Cortex of kidney (tissue), 1 donor: ENCODE results near the gene CNNM2.

Source experiments
- DNase-seq: peaks from one replicate; lab custom pipeline; 2025; lab: John Stamatoyannopoulos, UW

Gene CNNM2

GRCh38 chr10:103077020-103077419 is 158.9 kb downstream of the CNNM2 start:
- no peak for DNase-seq

- DNase-seq = no peak
Measured at GRCh38 chr10:103077491-103078308, 159.6 kb downstream of the CNNM2 start.

- no peak for DNase-seq
Measured at GRCh38 chr10:103078309-103078615, 160.2 kb downstream of the CNNM2 start.

- no peak for DNase-seq
Measured at GRCh38 chr10:103078676-103079075, 160.6 kb downstream of the CNNM2 start.

- no peak for DNase-seq
Measured at GRCh38 chr10:103079100-103079499, 161.0 kb downstream of the CNNM2 start.

GRCh38 chr10:103079946-103080345 is 161.9 kb downstream of the CNNM2 start:
- no peak for DNase-seq

GRCh38 chr10:103080891-103081581 is 162.9 kb downstream of the CNNM2 start:
- DNase-seq = no peak

GRCh38 chr10:103082683-103083082 is 164.6 kb downstream of the CNNM2 start:
- DNase-seq = no peak

- DNase-seq = no peak
Measured at GRCh38 chr10:103083266-103083976, 165.3 kb downstream of the CNNM2 start.

GRCh38 chr10:103083977-103084320 is 165.9 kb downstream of the CNNM2 start:
- no peak for DNase-seq

GRCh38 chr10:103086261-103086660 is 168.2 kb downstream of the CNNM2 start:
- DNase-seq = no peak

GRCh38 chr10:103086799-103087198 is 168.7 kb downstream of the CNNM2 start:
- no peak for DNase-seq

- no peak for DNase-seq
Measured at GRCh38 chr10:103089493-103089892, 171.4 kb downstream of the CNNM2 start.

GRCh38 chr10:103090911-103091310 is 172.8 kb downstream of the CNNM2 start:
- DNase-seq = no peak

GRCh38 chr10:103095005-103095404 is 176.9 kb downstream of the CNNM2 start:
- no peak for DNase-seq

- DNase-seq = no peak
Measured at GRCh38 chr10:103096130-103096529, 178.0 kb downstream of the CNNM2 start.

GRCh38 chr10:103098240-103098639 is 180.1 kb downstream of the CNNM2 start:
- DNase-seq = no peak

- DNase-seq = no peak
Measured at GRCh38 chr10:103100620-103101019, 182.5 kb downstream of the CNNM2 start.

- DNase-seq = no peak
Measured at GRCh38 chr10:103102195-103102594, 184.1 kb downstream of the CNNM2 start.

- no peak for DNase-seq
Measured at GRCh38 chr10:103103989-103104388, 185.9 kb downstream of the CNNM2 start.

GRCh38 chr10:103104721-103105120 is 186.6 kb downstream of the CNNM2 start:
- DNase-seq = no peak

GRCh38 chr10:103105462-103105861 is 187.4 kb downstream of the CNNM2 start:
- DNase-seq = no peak

- DNase-seq = no peak
Measured at GRCh38 chr10:103106539-103106938, 188.4 kb downstream of the CNNM2 start.
